Activated CD8-positive, alpha-beta memory T cell treated with anti-CD3 and anti-CD28 coated beads, Interleukin-2, amount 10 ng/mL, durations not matched to agents 7 days and 5 days (primary cell): ENCODE results near the gene RSBN1. TPM values are rescaled to one million over a fixed set of nuclear protein-coding genes. Genes with fewer than 3 reads are reported as not detected.
A peak's percentile ranks its signal among the peaks of the same experiment; 100 is the strongest.

ENCODE experiments used
- ATAC-seq: fragments of 150-1000 bp; cut with Tn5 transposase; one replicate; pipeline ENCODE4 v1.10.0; 2021; ENCODE audit warnings: moderate library complexity
- CTCF ChIA-PET: fragments of 350-600 bp; sonication (Branson Sonifier 250); formaldehyde crosslinking; loops from one replicate; lab custom pipeline; 2021; ENCODE audit warnings: antibody characterized with exemption; lab: Charles Lee
- DNase-seq: peaks from one replicate; pipeline ENCODE4 v3.0.0-alpha.2; 2020
- H3K27ac Mint-ChIP-seq: one replicate; pipeline ENCODE4 v1.8.0; 2021; ENCODE audit warnings: mild to moderate bottlenecking, mixed read lengths
- H3K27me3 Mint-ChIP-seq: one replicate; pipeline ENCODE4 v1.8.0; 2021; ENCODE audit warnings: mixed read lengths
- H3K36me3 Mint-ChIP-seq: one replicate; pipeline ENCODE4 v1.8.0; 2021; ENCODE audit warnings: mild to moderate bottlenecking, mixed read lengths
- H3K4me1 Mint-ChIP-seq: one replicate; pipeline ENCODE4 v1.8.0; 2021; ENCODE audit warnings: mixed read lengths
- H3K4me3 Mint-ChIP-seq: one replicate; pipeline ENCODE4 v1.8.0; 2021; ENCODE audit warnings: mild to moderate bottlenecking, moderate library complexity, mixed read lengths
- H3K9me3 Mint-ChIP-seq: one replicate; pipeline ENCODE4 v1.8.0; 2022; ENCODE audit warnings: low read depth, mixed read lengths
- total RNA-seq, 2 experiments: library from RNA; stranded (reverse); gene quantifications; one replicate each; pipeline ENCODE4 v1.2.3, GENCODE V29; 2021

The RSBN1 gene
- total RNA-seq, 2 experiments from 2014 or later, result 23.7 to 24.9 TPM

DNA sequence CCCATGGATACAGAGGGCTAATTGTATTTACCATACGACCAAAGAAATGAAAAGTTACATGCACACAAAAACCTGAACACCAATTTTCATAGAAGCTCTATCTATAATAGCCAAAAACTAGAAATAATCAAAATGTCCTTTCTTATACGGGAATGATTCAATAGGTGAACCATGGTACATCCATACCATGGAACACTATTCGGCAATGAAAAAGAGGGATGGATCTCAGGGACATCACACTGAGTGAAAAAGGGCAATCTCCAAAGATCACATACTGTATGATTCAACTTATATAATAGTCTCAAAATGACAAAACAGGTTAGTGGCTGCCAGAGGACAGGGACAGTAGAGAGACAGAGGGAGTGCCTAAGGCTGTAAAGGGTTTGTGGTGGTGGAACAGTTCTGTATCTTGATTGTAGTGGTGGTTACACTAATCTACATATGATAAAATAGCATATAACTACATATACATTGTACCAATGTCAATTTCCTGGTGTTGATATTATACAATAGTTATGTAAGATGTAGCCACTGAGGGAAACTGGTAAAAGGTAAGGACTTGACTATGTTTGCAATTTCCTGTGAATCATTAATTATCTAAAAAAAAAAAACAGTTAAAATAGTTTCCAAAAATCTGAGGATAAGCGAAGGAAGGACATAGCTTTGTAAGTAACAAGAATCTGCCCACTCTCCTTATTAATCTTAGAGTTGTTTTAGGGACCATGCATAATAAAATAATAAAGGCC is 3.7 kb downstream of the RSBN1 start:
- CTCF ChIA-PET, result interaction anchor here (1.1 kb wide), 1 partner anchor 49 kb away, joined by 4 read pairs; no protein-coding TSS in a partner anchor
- H3K27me3 Mint-ChIP-seq, result no peaks in the 10 kb centered on the region
- peaks cover 45% of the 10 kb centered on the region for H3K4me1 Mint-ChIP-seq
- peaks cover 35% of the 10 kb centered on the region for H3K36me3 Mint-ChIP-seq
- peak overlapping the region; percentile 26 for H3K27ac Mint-ChIP-seq
- H3K9me3 Mint-ChIP-seq, result no peaks in the 10 kb centered on the region
- DNase-seq (no peak), ATAC-seq (no peak)
- H3K4me3 Mint-ChIP-seq, result peak overlapping the region; percentile 83

DNA sequence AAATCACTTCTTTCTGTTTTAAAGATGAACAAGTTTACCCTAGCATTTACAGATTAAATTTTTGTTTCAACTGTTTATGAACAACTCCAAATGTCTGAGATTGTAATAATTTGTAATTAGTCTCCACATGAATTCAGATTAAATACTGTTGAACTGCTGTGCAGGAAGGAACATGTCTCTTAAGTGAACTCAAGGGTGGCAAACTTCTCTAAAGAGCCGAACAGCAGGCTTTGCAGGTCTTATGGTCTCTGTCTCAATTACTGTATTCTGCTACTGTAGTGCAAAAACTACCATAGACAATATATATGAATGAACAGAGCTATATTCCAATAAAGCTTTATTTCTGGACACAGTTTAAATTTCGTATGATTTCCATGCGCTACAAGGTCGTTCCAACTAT is 6.6 kb downstream of the RSBN1 start:
- Mint-ChIP-seq H3K4me3 (no peak overlapping the region), H3K9me3 (peaks cover 2% of the 10 kb centered on the region), H3K27me3 (no peaks in the 10 kb centered on the region), H3K4me1 (peaks cover 61% of the 10 kb centered on the region), H3K27ac (no peak overlapping the region), H3K36me3 (peaks cover 41% of the 10 kb centered on the region)
- DNase-seq (no peak), ATAC-seq (no peak)
- CTCF ChIA-PET, result interaction anchor here (0.6 to 1.2 kb wide), 4 partner anchors 11 to 46 kb away, joined by 3 to 6 read pairs (median 5); no protein-coding TSS in a partner anchor

DNA sequence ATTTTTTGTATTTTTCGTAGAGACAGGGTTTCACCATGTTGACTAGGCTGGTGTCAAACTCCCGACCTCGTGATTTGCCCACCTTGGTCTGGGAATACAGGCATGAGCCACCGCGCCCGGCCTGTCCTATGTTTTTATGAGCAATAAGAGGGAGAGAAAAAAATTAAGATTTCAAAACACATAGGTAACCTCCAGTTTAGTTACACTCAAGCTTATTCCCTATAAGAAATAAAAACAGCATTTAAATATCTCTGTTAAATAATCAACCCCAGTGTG is 7.1 kb downstream of the RSBN1 start:
- Mint-ChIP-seq H3K9me3 (peaks cover 2% of the 10 kb centered on the region), H3K27me3 (no peaks in the 10 kb centered on the region), H3K36me3 (peaks cover 41% of the 10 kb centered on the region), H3K4me3 (no peak overlapping the region), H3K4me1 (peaks cover 63% of the 10 kb centered on the region), H3K27ac (no peak overlapping the region)
- DNase-seq, result no peak
- CTCF ChIA-PET, result interaction anchor here (0.6 to 1.2 kb wide), 4 partner anchors 11 to 45 kb away, joined by 3 to 6 read pairs (median 5); no protein-coding TSS in a partner anchor
- ATAC-seq, result no peak

DNA sequence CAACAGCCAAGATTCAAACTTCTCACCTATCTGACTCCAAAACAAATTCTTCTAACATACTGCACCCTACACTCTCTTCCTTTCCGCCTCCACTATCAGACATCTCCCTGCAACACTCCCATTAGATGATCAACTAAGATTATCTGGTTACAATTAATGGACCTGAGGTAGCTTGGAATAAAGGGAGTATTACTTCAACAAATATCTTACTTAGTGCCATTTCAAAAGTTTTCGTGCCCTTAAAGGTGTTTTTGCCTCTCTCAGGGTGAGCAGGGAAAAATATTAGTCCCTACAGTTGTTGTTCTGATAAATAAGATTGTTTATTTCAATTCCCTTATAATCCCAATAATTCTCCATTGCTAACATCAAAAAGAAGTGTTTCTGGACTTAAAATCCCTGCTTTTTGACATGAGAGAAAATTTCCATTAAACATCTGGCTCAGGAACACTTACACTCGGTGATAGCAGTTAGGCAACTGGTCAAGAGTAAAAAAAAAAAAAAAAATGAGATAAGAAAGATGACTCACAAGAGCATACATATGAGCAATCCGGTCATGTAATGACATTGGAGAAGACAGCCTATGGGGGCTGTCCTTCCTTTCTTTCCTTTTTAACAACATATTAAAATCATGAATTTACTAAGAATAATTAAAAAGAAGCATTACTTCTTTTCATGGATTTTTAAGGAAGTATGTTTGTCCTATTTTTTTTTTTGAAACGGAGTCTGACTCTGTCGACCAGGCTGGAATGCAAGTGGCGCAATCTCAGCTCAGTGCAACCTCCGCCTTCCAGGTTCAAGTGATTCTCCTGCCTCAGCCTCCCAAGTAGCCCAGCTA is 7.6 kb downstream of the RSBN1 start:
- Mint-ChIP-seq H3K27me3 (no peaks in the 10 kb centered on the region), H3K4me1 (peaks cover 58% of the 10 kb centered on the region), H3K9me3 (peaks cover 2% of the 10 kb centered on the region), H3K36me3 (peaks cover 41% of the 10 kb centered on the region), H3K27ac (no peak overlapping the region), H3K4me3 (no peak overlapping the region)
- no peak for DNase-seq
- CTCF ChIA-PET, result interaction anchor here (0.7 to 1.2 kb wide), 5 partner anchors 10 to 1104 kb away, joined by 3 to 6 read pairs (median 4); no protein-coding TSS in a partner anchor
- ATAC-seq, result no peak

DNA sequence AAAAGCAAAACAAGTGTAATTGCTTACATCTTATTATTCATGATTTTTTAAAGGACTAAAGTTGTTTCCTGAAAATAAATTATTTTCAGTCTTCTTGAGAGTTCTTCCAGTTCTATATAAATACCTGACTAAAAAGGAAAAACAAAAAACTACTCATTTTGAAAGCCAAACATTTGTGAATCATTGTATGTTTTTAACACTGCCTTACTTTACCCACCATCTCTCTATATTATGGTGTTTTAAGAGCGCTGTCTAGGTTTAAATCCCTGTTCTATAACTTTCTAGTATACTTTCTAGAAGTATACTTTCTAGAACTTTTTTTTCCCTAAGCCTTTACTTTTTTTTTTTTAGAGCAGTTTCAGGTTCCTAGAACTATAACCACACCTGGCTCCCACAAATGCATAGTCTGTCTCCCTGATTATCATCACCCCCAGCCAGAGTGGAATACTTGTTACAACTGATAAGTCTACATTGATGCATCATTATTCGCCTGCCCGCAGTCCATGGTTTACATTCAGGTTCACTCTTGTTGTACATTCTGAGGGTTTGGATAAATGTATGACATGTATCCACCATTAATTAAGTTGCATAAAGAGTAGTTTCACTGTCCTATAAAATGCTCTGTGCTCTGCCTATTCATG is 9.8 kb downstream of the RSBN1 start:
- H3K4me3 Mint-ChIP-seq, result no peak overlapping the region
- peak overlapping the region; percentile 23 for H3K27ac Mint-ChIP-seq
- peaks cover 50% of the 10 kb centered on the region for H3K4me1 Mint-ChIP-seq
- peak; percentile 47 for ATAC-seq
- H3K36me3 Mint-ChIP-seq, result peaks cover 42% of the 10 kb centered on the region
- peaks cover 2% of the 10 kb centered on the region for H3K9me3 Mint-ChIP-seq
- H3K27me3 Mint-ChIP-seq, result no peaks in the 10 kb centered on the region
- CTCF ChIA-PET, result interaction anchor here (2.0 kb wide), 1 partner anchor 8 kb away, joined by 5 read pairs; no protein-coding TSS in a partner anchor
- no peak for DNase-seq

DNA sequence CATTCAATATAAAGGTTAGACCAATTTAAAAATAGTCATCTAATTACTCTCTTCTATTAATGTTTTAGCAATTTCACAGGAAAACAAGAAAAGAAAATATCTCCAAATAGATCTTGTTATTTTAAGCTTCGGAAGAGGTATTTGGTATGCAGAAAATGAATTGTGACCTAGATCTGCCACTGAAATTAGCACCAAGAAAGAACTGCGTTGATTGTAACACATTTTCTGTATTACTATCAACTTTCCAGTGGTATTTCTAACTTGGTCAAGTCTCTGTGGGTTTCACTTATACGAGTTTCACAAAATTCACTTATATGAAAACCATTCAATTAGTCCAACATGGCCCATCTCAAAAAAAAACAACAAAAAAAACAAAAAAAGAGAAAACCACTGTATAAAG is 11.8 kb downstream of the RSBN1 start:
- Mint-ChIP-seq H3K27me3 (no peaks in the 10 kb centered on the region), H3K36me3 (peaks cover 45% of the 10 kb centered on the region), H3K9me3 (peaks cover 2% of the 10 kb centered on the region), H3K27ac (no peak overlapping the region), H3K4me3 (no peak overlapping the region), H3K4me1 (peaks cover 44% of the 10 kb centered on the region)
- CTCF ChIA-PET, result interaction anchor here (0.9 to 2.0 kb wide), 2 partner anchors 10 to 728 kb away, joined by 3 to 5 read pairs; partner anchors contain the start of gene LRIG2
- DNase-seq, result no peak
- ATAC-seq, result no peak

DNA sequence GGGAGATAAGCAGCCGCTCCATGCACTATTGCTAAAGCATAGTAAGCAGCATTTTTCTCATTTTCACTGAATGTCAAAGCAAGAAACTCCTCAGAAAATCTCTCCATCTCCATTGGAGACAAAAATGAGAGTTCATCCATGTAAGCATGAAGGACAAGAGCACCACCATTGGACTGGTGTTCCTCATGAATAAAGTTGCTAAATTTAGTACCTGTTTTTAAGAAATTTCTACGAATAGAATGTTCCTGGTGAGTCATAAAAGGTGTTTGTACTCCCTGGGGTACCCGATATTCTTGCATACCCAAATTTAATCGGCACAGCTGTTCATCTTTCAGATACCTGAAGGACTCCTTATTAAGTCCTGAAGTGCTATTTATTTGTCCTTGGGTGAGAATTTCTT is 14.8 kb downstream of the RSBN1 start:
- Mint-ChIP-seq H3K27me3 (no peaks in the 10 kb centered on the region), H3K4me3 (no peak overlapping the region), H3K9me3 (no peaks in the 10 kb centered on the region), H3K36me3 (peaks cover 48% of the 10 kb centered on the region), H3K27ac (no peak overlapping the region), H3K4me1 (peaks cover 42% of the 10 kb centered on the region)
- no peak for DNase-seq
- no peak for ATAC-seq
- CTCF ChIA-PET, result interaction anchor here (0.8 to 1.7 kb wide), 2 partner anchors 10 to 38 kb away, joined by 4 to 5 read pairs; partner anchors contain the start of gene PHTF1

DNA sequence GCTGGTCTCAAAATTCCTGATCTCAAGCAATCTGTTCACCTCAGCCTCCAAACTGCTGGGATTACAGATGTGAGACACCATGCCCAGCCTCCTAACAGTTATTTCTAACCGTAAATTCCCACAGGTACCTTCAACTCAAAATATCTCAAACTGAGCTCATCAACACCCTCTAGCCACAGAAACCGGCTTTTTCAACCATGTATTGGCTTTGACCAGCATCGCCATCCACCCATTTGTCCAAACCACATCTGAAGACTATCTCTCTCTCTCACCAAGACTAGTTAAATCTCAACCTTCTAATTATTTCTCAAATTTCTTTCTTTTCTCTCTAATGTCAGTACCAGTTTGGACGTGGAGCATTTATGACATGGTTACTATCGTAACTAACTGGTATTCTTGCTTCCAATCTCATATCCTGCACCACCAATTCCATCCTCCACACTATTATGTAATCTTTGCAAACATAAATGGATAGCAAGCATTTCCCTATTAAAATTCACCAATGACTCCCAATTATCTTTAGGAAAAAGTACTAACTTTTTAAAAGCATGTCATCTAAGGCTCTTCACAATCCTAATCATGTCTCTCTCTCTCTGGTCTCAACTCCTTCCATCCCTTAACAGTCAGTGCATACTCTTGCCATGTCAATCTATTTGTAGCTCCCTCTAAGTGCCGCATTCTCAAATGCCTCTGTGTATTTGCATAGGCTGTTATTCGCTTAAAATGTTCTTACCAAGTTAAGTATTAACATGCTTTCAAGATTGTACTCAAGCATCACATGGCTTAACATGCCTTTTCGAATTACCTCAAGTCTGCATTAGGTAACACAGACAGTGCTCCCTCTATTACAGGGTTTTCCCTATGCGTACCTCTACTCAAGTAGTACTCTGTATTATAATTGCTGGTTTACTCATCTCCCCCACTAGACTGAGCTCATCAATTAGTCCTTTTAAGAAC is 18.1 kb downstream of the RSBN1 start:
- no peak overlapping the region for H3K4me3 Mint-ChIP-seq
- DNase-seq (no peak), ATAC-seq (no peak)
- peaks cover 58% of the 10 kb centered on the region for H3K36me3 Mint-ChIP-seq
- H3K4me1 Mint-ChIP-seq, result peaks cover 29% of the 10 kb centered on the region
- no peaks in the 10 kb centered on the region for H3K9me3 Mint-ChIP-seq
- H3K27me3 Mint-ChIP-seq, result no peaks in the 10 kb centered on the region
- H3K27ac Mint-ChIP-seq, result no peak overlapping the region
- CTCF ChIA-PET, result interaction anchor here (1.1 kb wide), 1 partner anchor 11 kb away, joined by 6 read pairs; no protein-coding TSS in a partner anchor

DNA sequence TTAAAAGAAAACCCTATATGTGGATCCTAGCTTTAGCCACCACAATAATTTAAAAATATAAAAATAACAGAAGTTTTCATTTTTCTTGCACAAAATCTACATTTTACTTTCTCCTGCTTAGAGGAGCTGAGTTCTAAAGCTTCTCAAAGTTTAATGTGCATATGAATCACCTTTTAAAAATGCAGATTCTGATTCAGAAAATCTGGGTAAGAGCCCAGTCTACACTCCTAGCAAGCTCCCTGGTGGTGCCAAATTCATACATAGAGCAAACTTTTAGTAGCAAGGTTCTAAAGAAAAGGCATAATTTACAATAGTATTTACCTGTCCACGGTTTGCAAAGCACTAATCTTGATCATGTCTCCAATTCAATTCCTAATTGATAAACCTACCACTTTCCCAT is 19.3 kb downstream of the RSBN1 start:
- no peak for ATAC-seq
- Mint-ChIP-seq H3K27me3 (no peaks in the 10 kb centered on the region), H3K9me3 (no peaks in the 10 kb centered on the region), H3K4me3 (no peak overlapping the region), H3K4me1 (peaks cover 27% of the 10 kb centered on the region), H3K27ac (no peak overlapping the region), H3K36me3 (peaks cover 61% of the 10 kb centered on the region)
- CTCF ChIA-PET, result interaction anchor here (0.8 kb wide), 1 partner anchor 9 kb away, joined by 3 read pairs; no protein-coding TSS in a partner anchor
- DNase-seq, result no peak

DNA sequence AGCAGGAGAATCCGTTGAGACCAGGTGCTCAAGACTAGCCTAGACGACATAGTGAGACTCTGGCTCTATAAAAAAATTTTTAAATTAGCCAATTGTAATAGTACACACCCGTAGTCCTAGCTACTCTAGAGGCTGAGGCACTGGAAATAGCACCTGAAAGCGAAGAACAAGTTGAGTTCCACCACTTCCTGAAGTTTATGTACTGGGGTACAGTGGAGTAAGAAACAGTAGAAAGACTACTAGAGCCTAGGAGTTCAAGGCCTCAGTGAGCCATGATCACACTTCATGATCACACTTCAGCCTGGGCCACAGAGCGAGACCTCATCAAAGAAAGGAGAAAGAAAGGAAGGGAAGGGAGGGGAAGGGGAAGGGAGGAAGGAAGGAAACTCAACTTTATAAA is 19.8 kb downstream of the RSBN1 start:
- no peak for DNase-seq
- Mint-ChIP-seq H3K4me1 (peaks cover 31% of the 10 kb centered on the region), H3K36me3 (peaks cover 60% of the 10 kb centered on the region), H3K9me3 (no peaks in the 10 kb centered on the region), H3K27ac (peak overlapping the region; percentile 71), H3K27me3 (no peaks in the 10 kb centered on the region), H3K4me3 (no peak overlapping the region)
- ATAC-seq, result peak; percentile 39
- CTCF ChIA-PET, result interaction anchor here (0.8 to 1.3 kb wide), 2 partner anchors 9 to 26 kb away, joined by 3 read pairs; no protein-coding TSS in a partner anchor

DNA sequence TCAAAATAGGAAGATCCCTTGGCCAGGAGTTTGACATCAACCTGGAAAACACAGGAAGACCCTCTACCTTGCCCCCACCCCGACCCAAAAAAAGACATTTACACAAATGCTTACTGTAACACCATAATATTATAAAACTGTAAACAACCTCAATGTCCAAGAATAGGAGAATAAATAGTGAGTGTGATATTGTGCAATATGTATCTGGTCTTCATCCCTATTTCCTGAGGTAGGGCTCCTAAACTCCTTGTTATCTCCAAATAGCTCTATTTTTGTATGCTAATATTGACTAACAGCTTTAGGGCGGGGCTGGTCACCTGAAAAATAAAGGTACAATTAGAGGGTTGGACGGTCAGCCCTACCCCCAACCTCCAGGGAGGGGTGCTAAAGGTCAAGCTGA is 23.5 kb downstream of the RSBN1 start:
- CTCF ChIA-PET, result interaction anchor here (1.0 to 1.4 kb wide), 2 partner anchors 16 to 716 kb away, joined by 3 read pairs; partner anchors contain the start of gene LRIG2
- H3K36me3 Mint-ChIP-seq, result peaks cover 48% of the 10 kb centered on the region
- DNase-seq (no peak), ATAC-seq (no peak)
- peaks cover 40% of the 10 kb centered on the region for H3K4me1 Mint-ChIP-seq
- no peak overlapping the region for H3K27ac Mint-ChIP-seq
- no peaks in the 10 kb centered on the region for H3K9me3 Mint-ChIP-seq
- no peak overlapping the region for H3K4me3 Mint-ChIP-seq
- no peaks in the 10 kb centered on the region for H3K27me3 Mint-ChIP-seq

DNA sequence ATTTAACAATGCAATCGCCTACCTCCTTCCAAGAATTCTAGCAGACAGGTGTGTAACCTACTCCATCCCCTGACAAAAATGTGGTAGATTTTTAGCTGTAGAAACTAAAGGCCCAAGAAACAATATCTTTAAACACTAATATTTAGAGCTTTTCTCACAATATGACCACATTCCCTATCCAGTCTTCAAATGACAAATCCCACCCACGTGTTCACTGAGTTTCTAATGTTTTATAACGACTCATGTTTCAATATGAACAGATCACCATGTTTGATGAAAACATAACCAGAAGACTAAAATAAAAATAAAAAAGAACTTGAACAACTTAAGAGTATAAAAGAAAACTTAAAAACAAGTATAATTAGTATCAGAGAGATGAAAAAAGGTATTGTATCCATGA is 24.6 kb downstream of the RSBN1 start:
- Mint-ChIP-seq H3K27me3 (no peaks in the 10 kb centered on the region), H3K4me3 (no peak overlapping the region), H3K4me1 (peaks cover 34% of the 10 kb centered on the region), H3K36me3 (peaks cover 45% of the 10 kb centered on the region), H3K9me3 (no peaks in the 10 kb centered on the region), H3K27ac (no peak overlapping the region)
- CTCF ChIA-PET, result interaction anchor here (0.9 to 1.8 kb wide), 3 partner anchors 9 to 715 kb away, joined by 3 to 4 read pairs (median 3); partner anchors contain the start of gene LRIG2
- DNase-seq, result no peak
- no peak for ATAC-seq
